Vagina (tissue), 2 donors: ENCODE data around the gene TAB3. TPM values are rescaled to one million over a fixed set of nuclear protein-coding genes. Genes with fewer than 3 reads are reported as not detected.

ENCODE experiments used
- DNase-seq, 2 donors: peaks; one replicate each; pipeline ENCODE4 v3.0.0-alpha.2; 2017; ENCODE audit errors: extremely low spot score in 2 of 2
- H3K27ac ChIP-seq: fragments of 200-600 bp; sonication (generic); one replicate; pipeline ENCODE4 v1.5.1; 2019
- H3K27me3 ChIP-seq: fragments of 200-600 bp; sonication (generic); one replicate; pipeline ENCODE4 v1.5.1; 2019
- H3K36me3 ChIP-seq, 2 donors: fragments of 200-600 bp; sonication (generic); one replicate each; pipeline ENCODE4 v1.5.1; 2017 to 2019
- H3K4me1 ChIP-seq: fragments of 200-600 bp; sonication (generic); one replicate; pipeline ENCODE4 v1.5.1; 2019
- H3K4me3 ChIP-seq, 2 donors: fragments of 200-600 bp; sonication (generic); 1 replicate in 1 of 2; 2 replicates in 1 of 2; pipeline ENCODE4 v1.5.1; 2016 to 2019
- H3K9me3 ChIP-seq: fragments of 200-600 bp; sonication (generic); one replicate; pipeline ENCODE4 v1.5.1; 2019
- CTCF ChIP-seq, 3 experiments: fragments of 450-650 bp in 2 of 3; fragments of 200-600 bp in 1 of 3; sonication (generic) in 1 of 3; IDR thresholded peaks; one replicate each; pipeline ENCODE4 v1.5.1; 2017 to 2019; ENCODE audit warnings: antibody characterized with exemption in 3 of 3, mild to moderate bottlenecking in 2 of 3, moderate library complexity in 2 of 3
- POLR2A ChIP-seq, 2 donors: fragments of 450-650 bp; IDR thresholded peaks; one replicate each; pipeline ENCODE4 v1.6.1; 2017; ENCODE audit warnings: antibody characterized with exemption in 2 of 2, mild to moderate bottlenecking in 2 of 2, moderate library complexity in 2 of 2
- POLR2AphosphoS5 ChIP-seq, 2 donors: sonication (generic); formaldehyde crosslinking; IDR thresholded peaks; one replicate each; pipeline ENCODE4 v1.9.0; 2017; ENCODE audit warnings: antibody characterized with exemption in 2 of 2, mild to moderate bottlenecking in 2 of 2, low read depth in 1 of 2; ENCODE audit not compliant: insufficient read depth in 1 of 2
- intact Hi-C: fragments of 100-400 bp; cut with DNase I; formaldehyde crosslinking; loops from one replicate; pipeline ENCODE4 v1.15.1; 2023
- total RNA-seq: library from RNA; depleted of rRNA; stranded (reverse); fragments of >200 nt; gene quantifications from one replicate; pipeline ENCODE4 v1.2.3, GENCODE V29; 2016

TAB3 gene
- total RNA-seq, 1 donor from 2014 or later = 18.4 TPM

GRCh38 chrX:30881390-30881789 is 7.7 kb downstream of the TAB3 start:
- Histone ChIP-seq H3K27me3 (no peaks in the 10 kb centered on the region), H3K4me3 (no peak overlapping the region), H3K27ac (no peak overlapping the region), H3K36me3 (no peaks in the 10 kb centered on the region), H3K9me3 (no peaks in the 10 kb centered on the region), H3K4me1 (no peaks in the 10 kb centered on the region)
- TF ChIP-seq POLR2A (IDR thresholded peaks at IDR 0.05) = no peak
- TF ChIP-seq POLR2AphosphoS5 (IDR thresholded peaks at IDR 0.05; ENCODE audit: insufficient read depth in 1 of 2, low read depth in 1 of 2) = no peak
- TF ChIP-seq CTCF (IDR thresholded peaks at IDR 0.05) = no peak
- DNase-seq = no peak
- intact Hi-C loops = no loop called here

- no peaks in the 10 kb centered on the region for H3K36me3 ChIP-seq
- TF ChIP-seq CTCF (IDR thresholded peaks at IDR 0.05) = no peak
- no peak for TF ChIP-seq POLR2A (IDR thresholded peaks at IDR 0.05)
- no peak for TF ChIP-seq POLR2AphosphoS5 (IDR thresholded peaks at IDR 0.05; ENCODE audit: insufficient read depth in 1 of 2, low read depth in 1 of 2)
- no peak overlapping the region for H3K27ac ChIP-seq
- DNase-seq = no peak
- no peak overlapping the region for H3K4me3 ChIP-seq
- no peaks in the 10 kb centered on the region for H3K27me3 ChIP-seq
- H3K4me1 ChIP-seq = no peaks in the 10 kb centered on the region
- intact Hi-C loops = no loop called here
- H3K9me3 ChIP-seq = no peaks in the 10 kb centered on the region
These were observed 9.0 kb downstream of the TAB3 start for GRCh38 chrX:30880058-30880457.

GRCh38 chrX:30876367-30876766 is 12.7 kb downstream of the TAB3 start:
- Histone ChIP-seq H3K27ac (no peak overlapping the region), H3K4me3 (no peak overlapping the region), H3K27me3 (no peaks in the 10 kb centered on the region), H3K36me3 (no peaks in the 10 kb centered on the region), H3K4me1 (no peaks in the 10 kb centered on the region), H3K9me3 (no peaks in the 10 kb centered on the region)
- no peak for DNase-seq
- intact Hi-C loops = no loop called here
- TF ChIP-seq POLR2A (IDR thresholded peaks at IDR 0.05) (no peak), CTCF (IDR thresholded peaks at IDR 0.05) (no peak), POLR2AphosphoS5 (IDR thresholded peaks at IDR 0.05; ENCODE audit: insufficient read depth in 1 of 2, low read depth in 1 of 2) (no peak)

- Histone ChIP-seq H3K4me3 (no peak overlapping the region), H3K9me3 (no peaks in the 10 kb centered on the region), H3K36me3 (no peaks in the 10 kb centered on the region), H3K4me1 (no peaks in the 10 kb centered on the region), H3K27me3 (no peaks in the 10 kb centered on the region), H3K27ac (no peak overlapping the region)
- no peak for DNase-seq
- intact Hi-C loops = no loop called here
- no peak for TF ChIP-seq POLR2A (IDR thresholded peaks at IDR 0.05)
- no peak for TF ChIP-seq CTCF (IDR thresholded peaks at IDR 0.05)
- TF ChIP-seq POLR2AphosphoS5 (IDR thresholded peaks at IDR 0.05; ENCODE audit: insufficient read depth in 1 of 2, low read depth in 1 of 2) = no peak
These were observed 13.1 kb downstream of the TAB3 start for GRCh38 chrX:30875957-30876356.

- no peaks in the 10 kb centered on the region for H3K9me3 ChIP-seq
- intact Hi-C loops = no loop called here
These were observed 14.2 kb downstream of the TAB3 start for GRCh38 chrX:30874851-30875250.

More at GRCh38 chrX:30874851-30875250, 14.2 kb downstream of the TAB3 start:
- no peaks in the 10 kb centered on the region for H3K4me1 ChIP-seq
- TF ChIP-seq CTCF (IDR thresholded peaks at IDR 0.05) (no peak), POLR2A (IDR thresholded peaks at IDR 0.05) (no peak), POLR2AphosphoS5 (IDR thresholded peaks at IDR 0.05; ENCODE audit: insufficient read depth in 1 of 2, low read depth in 1 of 2) (no peak)
- DNase-seq = no peak
- no peaks in the 10 kb centered on the region for H3K36me3 ChIP-seq
- H3K27ac ChIP-seq = no peak overlapping the region
- no peak overlapping the region for H3K4me3 ChIP-seq
- no peaks in the 10 kb centered on the region for H3K27me3 ChIP-seq
